ENCODE data around the gene PIP4K2A. TPM values are rescaled to one million over a fixed set of nuclear protein-coding genes. Genes with fewer than 3 reads are reported as not detected.

PIP4K2A gene
- total and polyA plus RNA-seq, 2 experiments from 2014 or later = 39.9 to 40.1 TPM

DNA sequence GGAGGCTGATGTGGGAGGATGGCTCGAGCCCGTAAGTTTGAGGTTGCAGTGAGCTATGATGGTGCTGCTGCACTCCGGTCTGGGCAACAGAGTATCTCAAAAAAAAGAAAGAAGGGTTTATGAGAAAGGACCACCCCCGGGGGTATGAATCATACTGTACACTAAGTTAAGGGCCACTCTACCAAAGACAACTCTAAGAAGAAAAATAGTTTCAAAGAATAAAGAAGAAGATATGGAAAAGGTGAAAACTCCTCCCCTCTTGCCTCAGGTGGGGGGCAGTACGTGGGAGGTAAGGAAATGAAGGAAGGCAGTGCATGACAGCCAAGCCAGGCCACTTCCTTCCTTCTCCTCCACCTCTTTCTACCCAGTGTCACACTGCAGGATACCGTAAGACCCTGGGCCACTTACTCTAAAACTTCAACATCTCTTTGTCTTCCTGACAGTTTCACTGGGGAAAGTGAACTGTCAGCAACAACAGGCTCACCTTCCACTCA lies 61.3 kb downstream of the PIP4K2A start (continued):
- TF ChIP-seq, protein P1, sequence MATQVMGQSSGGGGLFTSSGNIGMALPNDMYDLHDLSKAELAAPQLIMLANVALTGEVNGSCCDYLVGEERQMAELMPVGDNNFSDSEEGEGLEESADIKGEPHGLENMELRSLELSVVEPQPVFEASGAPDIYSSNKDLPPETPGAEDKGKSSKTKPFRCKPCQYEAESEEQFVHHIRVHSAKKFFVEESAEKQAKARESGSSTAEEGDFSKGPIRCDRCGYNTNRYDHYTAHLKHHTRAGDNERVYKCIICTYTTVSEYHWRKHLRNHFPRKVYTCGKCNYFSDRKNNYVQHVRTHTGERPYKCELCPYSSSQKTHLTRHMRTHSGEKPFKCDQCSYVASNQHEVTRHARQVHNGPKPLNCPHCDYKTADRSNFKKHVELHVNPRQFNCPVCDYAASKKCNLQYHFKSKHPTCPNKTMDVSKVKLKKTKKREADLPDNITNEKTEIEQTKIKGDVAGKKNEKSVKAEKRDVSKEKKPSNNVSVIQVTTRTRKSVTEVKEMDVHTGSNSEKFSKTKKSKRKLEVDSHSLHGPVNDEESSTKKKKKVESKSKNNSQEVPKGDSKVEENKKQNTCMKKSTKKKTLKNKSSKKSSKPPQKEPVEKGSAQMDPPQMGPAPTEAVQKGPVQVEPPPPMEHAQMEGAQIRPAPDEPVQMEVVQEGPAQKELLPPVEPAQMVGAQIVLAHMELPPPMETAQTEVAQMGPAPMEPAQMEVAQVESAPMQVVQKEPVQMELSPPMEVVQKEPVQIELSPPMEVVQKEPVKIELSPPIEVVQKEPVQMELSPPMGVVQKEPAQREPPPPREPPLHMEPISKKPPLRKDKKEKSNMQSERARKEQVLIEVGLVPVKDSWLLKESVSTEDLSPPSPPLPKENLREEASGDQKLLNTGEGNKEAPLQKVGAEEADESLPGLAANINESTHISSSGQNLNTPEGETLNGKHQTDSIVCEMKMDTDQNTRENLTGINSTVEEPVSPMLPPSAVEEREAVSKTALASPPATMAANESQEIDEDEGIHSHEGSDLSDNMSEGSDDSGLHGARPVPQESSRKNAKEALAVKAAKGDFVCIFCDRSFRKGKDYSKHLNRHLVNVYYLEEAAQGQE (IDR thresholded peaks at IDR 0.05; ENCODE audit: unreplicated experiment) = no peak
- TF ChIP-seq EZH2phosphoT487 (IDR thresholded peaks at IDR 0.05; ENCODE audit: unreplicated experiment) = no peak
- TF ChIP-seq ZNF331 (CRISPR knock-in tag; IDR thresholded peaks at IDR 0.05; ENCODE audit: low read depth) = no peak
- TF ChIP-seq EZH2 (IDR thresholded peaks at IDR 0.05; ENCODE audit: low read depth, unreplicated experiment) = no peak
- no peak for TF ChIP-seq POLR2AphosphoS5 (IDR thresholded peaks at IDR 0.05; ENCODE audit: low read depth)
- TF ChIP-seq, protein P2, sequence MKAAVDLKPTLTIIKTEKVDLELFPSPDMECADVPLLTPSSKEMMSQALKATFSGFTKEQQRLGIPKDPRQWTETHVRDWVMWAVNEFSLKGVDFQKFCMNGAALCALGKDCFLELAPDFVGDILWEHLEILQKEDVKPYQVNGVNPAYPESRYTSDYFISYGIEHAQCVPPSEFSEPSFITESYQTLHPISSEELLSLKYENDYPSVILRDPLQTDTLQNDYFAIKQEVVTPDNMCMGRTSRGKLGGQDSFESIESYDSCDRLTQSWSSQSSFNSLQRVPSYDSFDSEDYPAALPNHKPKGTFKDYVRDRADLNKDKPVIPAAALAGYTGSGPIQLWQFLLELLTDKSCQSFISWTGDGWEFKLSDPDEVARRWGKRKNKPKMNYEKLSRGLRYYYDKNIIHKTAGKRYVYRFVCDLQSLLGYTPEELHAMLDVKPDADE (IDR thresholded peaks at IDR 0.05) = no peak

DNA sequence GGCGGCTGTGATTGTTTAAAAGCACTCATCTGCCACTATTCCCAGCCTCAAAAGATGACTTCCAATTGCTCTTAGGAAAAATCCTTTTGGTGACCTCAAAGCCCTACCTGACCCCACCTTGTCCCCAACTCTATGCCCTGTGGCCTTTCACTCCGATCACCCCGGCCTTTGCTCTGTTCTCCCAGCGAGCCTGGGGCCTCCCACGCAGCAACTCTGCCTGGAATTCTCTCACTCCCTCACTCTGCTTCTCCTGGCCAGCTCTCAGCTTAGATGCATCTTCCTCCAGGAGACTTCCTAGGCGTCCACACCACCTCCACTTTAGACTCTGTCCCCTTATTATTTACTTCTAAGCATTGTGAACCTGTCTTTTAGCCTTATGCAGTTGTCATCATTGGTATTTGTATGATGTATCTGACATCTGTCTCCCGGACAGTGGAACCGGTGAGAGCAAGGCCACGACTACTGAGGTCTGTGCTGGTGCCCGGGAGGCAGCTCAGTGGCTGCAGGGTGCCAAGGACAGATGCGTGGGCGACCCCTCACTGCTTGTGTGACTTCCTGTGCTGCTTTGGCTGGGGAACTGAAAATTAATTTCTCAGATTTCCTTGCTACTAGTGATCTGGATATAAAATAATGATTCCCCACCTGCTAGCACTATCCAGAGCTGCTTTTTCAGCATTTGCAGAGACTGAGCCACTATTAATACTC lies 63.0 kb downstream of the PIP4K2A start:
- Histone ChIP-seq H3K27ac (ENCODE audit: low read depth) (no peak overlapping the region), H3K4me3 (no peak overlapping the region), H3K9me2 (ENCODE audit: insufficient read depth) (no peaks in the 10 kb centered on the region), H3F3A (replicated peaks; ENCODE audit: low read depth) (no peaks in the 10 kb centered on the region), H3K27me3 (ENCODE audit: insufficient read depth) (no peaks in the 10 kb centered on the region), H3K4me2 (no peak overlapping the region), H4K20me1 (replicated peaks; ENCODE audit: insufficient read depth) (peaks cover 3% of the 10 kb centered on the region), H3K4me1 (ENCODE audit: insufficient read depth) (peaks cover 42% of the 10 kb centered on the region), H3K79me2 (replicated peaks; ENCODE audit: insufficient read depth) (peaks cover 96% of the 10 kb centered on the region), H2AFZ (no peak overlapping the region), H3K36me3 (ENCODE audit: insufficient read depth) (no peaks in the 10 kb centered on the region)
- H3K4me3 Mint-ChIP-seq = no peak overlapping the region
- DNase-seq (ENCODE audit: low spot score) (no peak), ATAC-seq (no peak)
- H3K27me3 Mint-ChIP-seq (ENCODE audit: insufficient read depth, low read depth, poor library complexity) = peaks cover 2% of the 10 kb centered on the region
- no peak for TF ChIP-seq EZH2phosphoT487 (IDR thresholded peaks at IDR 0.05; ENCODE audit: unreplicated experiment)
- TF ChIP-seq, protein P3, sequence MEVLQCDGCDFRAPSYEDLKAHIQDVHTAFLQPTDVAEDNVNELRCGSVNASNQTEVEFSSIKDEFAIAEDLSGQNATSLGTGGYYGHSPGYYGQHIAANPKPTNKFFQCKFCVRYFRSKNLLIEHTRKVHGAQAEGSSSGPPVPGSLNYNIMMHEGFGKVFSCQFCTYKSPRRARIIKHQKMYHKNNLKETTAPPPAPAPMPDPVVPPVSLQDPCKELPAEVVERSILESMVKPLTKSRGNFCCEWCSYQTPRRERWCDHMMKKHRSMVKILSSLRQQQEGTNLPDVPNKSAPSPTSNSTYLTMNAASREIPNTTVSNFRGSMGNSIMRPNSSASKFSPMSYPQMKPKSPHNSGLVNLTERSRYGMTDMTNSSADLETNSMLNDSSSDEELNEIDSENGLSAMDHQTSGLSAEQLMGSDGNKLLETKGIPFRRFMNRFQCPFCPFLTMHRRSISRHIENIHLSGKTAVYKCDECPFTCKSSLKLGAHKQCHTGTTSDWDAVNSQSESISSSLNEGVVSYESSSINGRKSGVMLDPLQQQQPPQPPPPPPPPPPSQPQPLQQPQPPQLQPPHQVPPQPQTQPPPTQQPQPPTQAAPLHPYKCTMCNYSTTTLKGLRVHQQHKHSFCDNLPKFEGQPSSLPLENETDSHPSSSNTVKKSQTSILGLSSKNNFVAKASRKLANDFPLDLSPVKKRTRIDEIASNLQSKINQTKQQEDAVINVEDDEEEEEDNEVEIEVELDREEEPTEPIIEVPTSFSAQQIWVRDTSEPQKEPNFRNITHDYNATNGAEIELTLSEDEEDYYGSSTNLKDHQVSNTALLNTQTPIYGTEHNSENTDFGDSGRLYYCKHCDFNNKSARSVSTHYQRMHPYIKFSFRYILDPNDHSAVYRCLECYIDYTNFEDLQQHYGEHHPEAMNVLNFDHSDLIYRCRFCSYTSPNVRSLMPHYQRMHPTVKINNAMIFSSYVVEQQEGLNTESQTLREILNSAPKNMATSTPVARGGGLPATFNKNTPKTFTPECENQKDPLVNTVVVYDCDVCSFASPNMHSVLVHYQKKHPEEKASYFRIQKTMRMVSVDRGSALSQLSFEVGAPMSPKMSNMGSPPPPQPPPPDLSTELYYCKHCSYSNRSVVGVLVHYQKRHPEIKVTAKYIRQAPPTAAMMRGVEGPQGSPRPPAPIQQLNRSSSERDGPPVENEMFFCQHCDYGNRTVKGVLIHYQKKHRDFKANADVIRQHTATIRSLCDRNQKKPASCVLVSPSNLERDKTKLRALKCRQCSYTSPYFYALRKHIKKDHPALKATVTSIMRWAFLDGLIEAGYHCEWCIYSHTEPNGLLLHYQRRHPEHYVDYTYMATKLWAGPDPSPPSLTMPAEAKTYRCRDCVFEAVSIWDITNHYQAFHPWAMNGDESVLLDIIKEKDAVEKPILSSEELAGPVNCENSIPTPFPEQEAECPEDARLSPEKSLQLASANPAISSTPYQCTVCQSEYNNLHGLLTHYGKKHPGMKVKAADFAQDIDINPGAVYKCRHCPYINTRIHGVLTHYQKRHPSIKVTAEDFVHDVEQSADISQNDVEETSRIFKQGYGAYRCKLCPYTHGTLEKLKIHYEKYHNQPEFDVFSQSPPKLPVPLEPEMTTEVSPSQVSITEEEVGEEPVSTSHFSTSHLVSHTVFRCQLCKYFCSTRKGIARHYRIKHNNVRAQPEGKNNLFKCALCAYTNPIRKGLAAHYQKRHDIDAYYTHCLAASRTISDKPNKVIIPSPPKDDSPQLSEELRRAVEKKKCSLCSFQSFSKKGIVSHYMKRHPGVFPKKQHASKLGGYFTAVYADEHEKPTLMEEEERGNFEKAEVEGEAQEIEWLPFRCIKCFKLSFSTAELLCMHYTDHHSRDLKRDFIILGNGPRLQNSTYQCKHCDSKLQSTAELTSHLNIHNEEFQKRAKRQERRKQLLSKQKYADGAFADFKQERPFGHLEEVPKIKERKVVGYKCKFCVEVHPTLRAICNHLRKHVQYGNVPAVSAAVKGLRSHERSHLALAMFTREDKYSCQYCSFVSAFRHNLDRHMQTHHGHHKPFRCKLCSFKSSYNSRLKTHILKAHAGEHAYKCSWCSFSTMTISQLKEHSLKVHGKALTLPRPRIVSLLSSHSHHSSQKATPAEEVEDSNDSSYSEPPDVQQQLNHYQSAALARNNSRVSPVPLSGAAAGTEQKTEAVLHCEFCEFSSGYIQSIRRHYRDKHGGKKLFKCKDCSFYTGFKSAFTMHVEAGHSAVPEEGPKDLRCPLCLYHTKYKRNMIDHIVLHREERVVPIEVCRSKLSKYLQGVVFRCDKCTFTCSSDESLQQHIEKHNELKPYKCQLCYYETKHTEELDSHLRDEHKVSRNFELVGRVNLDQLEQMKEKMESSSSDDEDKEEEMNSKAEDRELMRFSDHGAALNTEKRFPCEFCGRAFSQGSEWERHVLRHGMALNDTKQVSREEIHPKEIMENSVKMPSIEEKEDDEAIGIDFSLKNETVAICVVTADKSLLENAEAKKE (CRISPR knock-in tag; IDR thresholded peaks at IDR 0.05) = no peak
- no peak for TF ChIP-seq CREB1 (CRISPR knock-in tag; IDR thresholded peaks at IDR 0.05; ENCODE audit: low read depth)
- no peaks in the 10 kb centered on the region for H3K36me3 Mint-ChIP-seq (ENCODE audit: low read depth)
- H3K27ac Mint-ChIP-seq = peak overlapping the region; percentile 82
- no peaks in the 10 kb centered on the region for H3K9me3 Mint-ChIP-seq
- H3K4me1 Mint-ChIP-seq = peaks cover 67% of the 10 kb centered on the region
